Stimulated activated CD4-positive, alpha-beta T cell treated with anti-CD3 and anti-CD28 coated beads, Interleukin-15, amount 100 ng/mL, for 48 hours (primary cell): ENCODE results near the gene EDRF1.
"Not testable (repeated sequence)": the region's sequence is repeated elsewhere in the genome, so short reads cannot be mapped to it uniquely, and the experiment has no call there.

Experiments used
- DNase-seq, 2 donors: peaks; one replicate each; pipeline ENCODE4 v3.0.0-alpha.2; 2020; ENCODE audit warnings: low read depth in 2 of 2

EDRF1 gene

GRCh38 chr10:125719173-125720001 lies at the start of gene EDRF1:
Gene EDRF1 (plus strand): TSS chr10:125719709. CDS start chr10:125719808, 99 bp downstream.
- DNase-seq, result peak; percentile 97 to 98

- no peak for DNase-seq
These were observed 46.6 kb upstream of the EDRF1 start for GRCh38 chr10:125672884-125673283.

GRCh38 chr10:125679436-125679835 lies 40.1 kb upstream of the EDRF1 start:
- no peak for DNase-seq

GRCh38 chr10:125683063-125683462 lies 36.4 kb upstream of the EDRF1 start, which contains the start of gene TEX36:
Gene TEX36 (minus strand): TSS chr10:125683163. CDS start chr10:125682989, 174 bp downstream.
- DNase-seq, result no peak

GRCh38 chr10:125683821-125684220 lies 35.7 kb upstream of the EDRF1 start:
- DNase-seq, result no peak

- no peak for DNase-seq
These were observed 34.9 kb upstream of the EDRF1 start for GRCh38 chr10:125684581-125684980.

- no peak for DNase-seq
These were observed 31.9 kb upstream of the EDRF1 start for GRCh38 chr10:125687507-125688185.

- DNase-seq, result no peak
These were observed 29.4 kb upstream of the EDRF1 start for GRCh38 chr10:125689955-125690569.

- DNase-seq, result no peak
These were observed 28.1 kb upstream of the EDRF1 start for GRCh38 chr10:125691160-125691981.

- DNase-seq, result no peak
These were observed 27.3 kb upstream of the EDRF1 start for GRCh38 chr10:125692196-125692595.

GRCh38 chr10:125692601-125693523 lies 26.6 kb upstream of the EDRF1 start:
- DNase-seq, result no peak

GRCh38 chr10:125693524-125693847 lies 26.0 kb upstream of the EDRF1 start:
- no peak for DNase-seq

GRCh38 chr10:125694883-125695282 lies 24.6 kb upstream of the EDRF1 start:
- DNase-seq, result no peak

- not testable (repeated sequence) for DNase-seq
These were observed 22.6 kb upstream of the EDRF1 start for GRCh38 chr10:125696884-125697283.

GRCh38 chr10:125698481-125698998 lies 21.0 kb upstream of the EDRF1 start:
- DNase-seq, result no peak

GRCh38 chr10:125699562-125700143 lies 19.9 kb upstream of the EDRF1 start:
- no peak for DNase-seq

- no peak for DNase-seq
These were observed 19.1 kb upstream of the EDRF1 start for GRCh38 chr10:125700355-125700911.

GRCh38 chr10:125707541-125708468 lies 11.7 kb upstream of the EDRF1 start:
- DNase-seq, result no peak
